ENCODE measurements around the gene PAEP. TPM values are rescaled to one million over a fixed set of nuclear protein-coding genes. Genes with fewer than 3 reads are reported as not detected.

Gene PAEP
- polyA plus RNA-seq, 1 donor (not counting 4 experiments of a cell fraction or from before 2014, with no cell fraction given), result not detected

DNA sequence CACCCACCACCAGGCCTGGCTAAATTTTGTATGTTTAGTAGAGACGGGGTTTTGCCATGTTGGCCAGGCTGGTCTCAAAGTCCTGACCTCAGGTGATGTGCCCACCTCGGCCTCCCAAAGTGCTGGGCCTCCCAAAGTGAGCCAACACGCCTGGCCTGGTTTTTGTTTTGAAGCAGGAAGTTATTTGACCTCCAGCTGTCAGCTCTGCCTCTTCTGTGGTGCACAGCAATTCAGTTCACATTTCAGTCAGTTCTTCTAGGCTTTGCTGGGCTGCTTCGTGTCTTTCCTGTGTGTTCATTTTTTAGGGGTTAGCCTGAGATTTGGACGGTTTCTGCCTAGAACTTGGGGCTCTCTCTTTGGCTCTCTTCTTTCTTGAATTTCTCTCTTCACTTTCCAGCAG is 31.4 kb upstream of the PAEP start:
- H3K4me2 ChIP-seq (ENCODE audit: control insufficient read depth, extremely low read depth, insufficient read depth, low read depth, low read length), result no peak overlapping the region
- H3K9me1 ChIP-seq (ENCODE audit: control insufficient read depth, extremely low read depth, insufficient read depth, low read length), result no peaks in the 10 kb centered on the region
- H3K4me1 ChIP-seq (ENCODE audit: control insufficient read depth, extremely low read depth, insufficient read depth, low read length), result no peaks in the 10 kb centered on the region
- FAIRE-seq (no peak), DNase-seq (ENCODE audit: low read depth, low spot score) (no peak)
- dilution Hi-C loops (cut with MboI; ENCODE audit: extremely low pct_ligation_motif_present, low sequenced_read_pairs), result no loop called here
- no peaks in the 10 kb centered on the region for H4K20me1 ChIP-seq (ENCODE audit: control insufficient read depth, extremely low read depth, insufficient read depth, low read length)
- no peaks in the 10 kb centered on the region for H3K9me3 ChIP-seq (ENCODE audit: control insufficient read depth, low read depth, low read length)
- no peaks in the 10 kb centered on the region for H3K36me3 ChIP-seq (ENCODE audit: control insufficient read depth in 2 of 2, extremely low read depth in 1 of 2, insufficient read depth in 2 of 2, low read length in 2 of 2)
- no peak overlapping the region for H3K27ac ChIP-seq (ENCODE audit: control insufficient read depth, insufficient read depth, low read length)
- H3K9ac ChIP-seq (ENCODE audit: control insufficient read depth, extremely low read depth, insufficient read depth, low read length), result no peak overlapping the region
- no peak overlapping the region for H3K4me3 ChIP-seq (ENCODE audit: control insufficient read depth in 2 of 3, extremely low read depth in 1 of 3, insufficient read depth in 2 of 3, low read depth in 1 of 3, low read length in 3 of 3)
- H3K79me2 ChIP-seq (ENCODE audit: control insufficient read depth, insufficient read depth, low read length), result no peaks in the 10 kb centered on the region
- no peak for TF ChIP-seq EZH2 (IDR thresholded peaks at IDR 0.05; ENCODE audit: low read length)
- TF ChIP-seq, protein P1, sequence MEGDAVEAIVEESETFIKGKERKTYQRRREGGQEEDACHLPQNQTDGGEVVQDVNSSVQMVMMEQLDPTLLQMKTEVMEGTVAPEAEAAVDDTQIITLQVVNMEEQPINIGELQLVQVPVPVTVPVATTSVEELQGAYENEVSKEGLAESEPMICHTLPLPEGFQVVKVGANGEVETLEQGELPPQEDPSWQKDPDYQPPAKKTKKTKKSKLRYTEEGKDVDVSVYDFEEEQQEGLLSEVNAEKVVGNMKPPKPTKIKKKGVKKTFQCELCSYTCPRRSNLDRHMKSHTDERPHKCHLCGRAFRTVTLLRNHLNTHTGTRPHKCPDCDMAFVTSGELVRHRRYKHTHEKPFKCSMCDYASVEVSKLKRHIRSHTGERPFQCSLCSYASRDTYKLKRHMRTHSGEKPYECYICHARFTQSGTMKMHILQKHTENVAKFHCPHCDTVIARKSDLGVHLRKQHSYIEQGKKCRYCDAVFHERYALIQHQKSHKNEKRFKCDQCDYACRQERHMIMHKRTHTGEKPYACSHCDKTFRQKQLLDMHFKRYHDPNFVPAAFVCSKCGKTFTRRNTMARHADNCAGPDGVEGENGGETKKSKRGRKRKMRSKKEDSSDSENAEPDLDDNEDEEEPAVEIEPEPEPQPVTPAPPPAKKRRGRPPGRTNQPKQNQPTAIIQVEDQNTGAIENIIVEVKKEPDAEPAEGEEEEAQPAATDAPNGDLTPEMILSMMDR (optimal IDR thresholded peaks at IDR 0.05 in 1 of 3, IDR thresholded peaks at IDR 0.05 in 1 of 3, conservative IDR thresholded peaks at IDR 0.05 in 1 of 3; ENCODE audit: extremely low read depth in 1 of 3, insufficient read depth in 2 of 3, low read length in 3 of 3), result no peak
- no peak overlapping the region for H2AFZ ChIP-seq (ENCODE audit: control insufficient read depth, low read length)
- H3K27me3 ChIP-seq (ENCODE audit: control insufficient read depth, extremely low read depth, insufficient read depth, low read length), result peaks cover 14% of the 10 kb centered on the region

DNA sequence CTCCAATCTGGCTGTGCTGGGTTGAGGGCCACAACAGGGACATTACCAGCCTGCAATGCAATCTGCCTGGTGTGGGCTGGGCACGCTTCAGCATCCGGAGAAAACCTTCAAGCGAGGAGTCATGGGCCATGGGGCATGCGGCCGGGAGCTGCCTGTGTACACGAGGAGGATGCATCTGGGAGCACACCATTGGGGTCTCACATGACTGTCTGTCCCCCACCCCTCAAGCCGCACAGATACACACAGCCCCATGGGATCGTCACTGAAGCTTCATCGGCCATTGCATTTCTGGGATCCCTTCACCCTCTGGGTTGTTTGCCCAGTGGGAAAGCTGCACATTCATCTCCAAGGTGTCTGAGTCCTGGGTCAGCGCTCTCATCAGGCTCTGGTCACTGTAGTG is 30.5 kb upstream of the PAEP start:
- Histone ChIP-seq H3K36me3 (ENCODE audit: control insufficient read depth in 2 of 2, extremely low read depth in 1 of 2, insufficient read depth in 2 of 2, low read length in 2 of 2) (no peaks in the 10 kb centered on the region), H4K20me1 (ENCODE audit: control insufficient read depth, extremely low read depth, insufficient read depth, low read length) (no peaks in the 10 kb centered on the region), H3K79me2 (ENCODE audit: control insufficient read depth, insufficient read depth, low read length) (no peaks in the 10 kb centered on the region), H3K4me2 (ENCODE audit: control insufficient read depth, extremely low read depth, insufficient read depth, low read depth, low read length) (no peak overlapping the region), H3K9me1 (ENCODE audit: control insufficient read depth, extremely low read depth, insufficient read depth, low read length) (no peaks in the 10 kb centered on the region), H3K4me1 (ENCODE audit: control insufficient read depth, extremely low read depth, insufficient read depth, low read length) (no peaks in the 10 kb centered on the region), H3K4me3 (ENCODE audit: control insufficient read depth in 2 of 3, extremely low read depth in 1 of 3, insufficient read depth in 2 of 3, low read depth in 1 of 3, low read length in 3 of 3) (no peak overlapping the region), H3K9me3 (ENCODE audit: control insufficient read depth, low read depth, low read length) (no peaks in the 10 kb centered on the region), H3K9ac (ENCODE audit: control insufficient read depth, extremely low read depth, insufficient read depth, low read length) (no peak overlapping the region), H3K27ac (ENCODE audit: control insufficient read depth, insufficient read depth, low read length) (no peak overlapping the region), H3K27me3 (ENCODE audit: control insufficient read depth, extremely low read depth, insufficient read depth, low read length) (peaks cover 14% of the 10 kb centered on the region), H2AFZ (ENCODE audit: control insufficient read depth, low read length) (no peak overlapping the region)
- no peak for FAIRE-seq
- DNase-seq (ENCODE audit: low read depth, low spot score), result no peak
- dilution Hi-C loops (cut with MboI; ENCODE audit: extremely low pct_ligation_motif_present, low sequenced_read_pairs), result no loop called here
- TF ChIP-seq, protein P1 (optimal IDR thresholded peaks at IDR 0.05 in 1 of 3, IDR thresholded peaks at IDR 0.05 in 1 of 3, conservative IDR thresholded peaks at IDR 0.05 in 1 of 3; ENCODE audit: extremely low read depth in 1 of 3, insufficient read depth in 2 of 3, low read length in 3 of 3), result no peak
- TF ChIP-seq EZH2 (IDR thresholded peaks at IDR 0.05; ENCODE audit: low read length), result no peak
